ENCODE data around the gene ZNFX1. TPM values are rescaled to one million over a fixed set of nuclear protein-coding genes. Genes with fewer than 3 reads are reported as not detected.

Gene ZNFX1
- polyA plus RNA-seq, 2 of the 4 experiments (the other 2 are of a cell fraction): 6.0 to 11.5 TPM

DNA sequence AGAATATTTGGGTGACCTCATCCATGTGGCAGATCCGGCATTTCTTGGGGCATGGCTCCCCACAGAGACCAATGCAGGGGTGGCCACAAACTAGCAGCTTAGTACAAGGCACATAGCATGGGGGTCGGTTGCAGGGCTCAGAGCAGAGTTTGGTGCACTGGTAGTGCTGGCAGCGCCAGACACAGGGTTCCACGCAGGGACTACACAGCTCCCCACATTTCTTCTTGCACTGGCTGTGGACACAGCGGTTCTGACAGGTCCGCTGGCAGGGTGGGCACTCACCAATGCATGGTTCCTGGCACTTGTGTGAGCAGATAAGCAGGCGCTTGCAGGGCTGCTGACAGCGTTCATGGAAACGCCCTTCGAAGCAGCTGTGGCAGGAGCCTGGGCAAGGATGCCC, 29.6 kb downstream of the ZNFX1 start (continued):
- TF ChIP-seq ESRRA (IDR thresholded peaks at IDR 0.05; ENCODE audit: borderline replicate concordance, low read length): no peak

DNA sequence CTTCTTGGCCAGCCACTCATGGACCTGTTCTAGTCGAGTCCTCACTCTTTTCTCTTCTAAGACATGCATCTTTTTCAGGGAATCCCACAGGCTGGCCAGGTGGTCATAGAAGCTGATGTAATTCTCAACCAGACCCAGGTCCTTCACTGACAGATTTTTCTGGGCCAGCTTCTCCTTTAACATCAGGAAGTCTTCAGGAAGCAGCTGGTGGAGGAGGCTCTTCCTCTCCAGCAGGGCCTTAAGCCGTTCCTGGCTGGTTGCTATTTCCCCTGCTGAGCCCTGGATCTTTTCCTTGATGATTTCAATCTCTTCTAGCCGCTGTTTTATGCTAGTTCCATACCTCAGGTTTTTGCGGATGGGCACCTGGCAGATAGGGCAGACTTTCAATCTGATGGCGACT, 30.1 kb downstream of the ZNFX1 start:
- no peak overlapping the region for H3K4me3 ChIP-seq
- ChIA-PET POLR2A (interaction anchor here (0.7 to 2.3 kb wide), 2 partner anchors 10 to 73 kb away, joined by 3 to 6 read pairs; no protein-coding TSS in a partner anchor), CTCF (interaction anchor here (0.5 to 5.4 kb wide), 9 partner anchors 10 to 236 kb away, joined by 3 to 30 read pairs (median 9); no protein-coding TSS in a partner anchor)
- no peaks in the 10 kb centered on the region for H3K9me3 ChIP-seq
- H3K4me2 ChIP-seq: no peak overlapping the region
- no peak for ATAC-seq
- no peak overlapping the region for H3K27ac ChIP-seq
- DNase-seq (ENCODE audit: low read depth in 1 of 2, low spot score in 1 of 2): no peak
- no peak for TF ChIP-seq CHD4 (IDR thresholded peaks at IDR 0.05; ENCODE audit: borderline replicate concordance)
- TF ChIP-seq, protein P1, sequence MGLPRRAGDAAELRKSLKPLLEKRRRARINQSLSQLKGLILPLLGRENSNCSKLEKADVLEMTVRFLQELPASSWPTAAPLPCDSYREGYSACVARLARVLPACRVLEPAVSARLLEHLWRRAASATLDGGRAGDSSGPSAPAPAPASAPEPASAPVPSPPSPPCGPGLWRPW (IDR thresholded peaks at IDR 0.05): no peak
- 93% methylated on average over 5 of the region's 5 CpGs for WGBS (ENCODE audit: missing lambda C conversion rate)
- no peak for FAIRE-seq
- H3K4me1 ChIP-seq: no peaks in the 10 kb centered on the region

DNA sequence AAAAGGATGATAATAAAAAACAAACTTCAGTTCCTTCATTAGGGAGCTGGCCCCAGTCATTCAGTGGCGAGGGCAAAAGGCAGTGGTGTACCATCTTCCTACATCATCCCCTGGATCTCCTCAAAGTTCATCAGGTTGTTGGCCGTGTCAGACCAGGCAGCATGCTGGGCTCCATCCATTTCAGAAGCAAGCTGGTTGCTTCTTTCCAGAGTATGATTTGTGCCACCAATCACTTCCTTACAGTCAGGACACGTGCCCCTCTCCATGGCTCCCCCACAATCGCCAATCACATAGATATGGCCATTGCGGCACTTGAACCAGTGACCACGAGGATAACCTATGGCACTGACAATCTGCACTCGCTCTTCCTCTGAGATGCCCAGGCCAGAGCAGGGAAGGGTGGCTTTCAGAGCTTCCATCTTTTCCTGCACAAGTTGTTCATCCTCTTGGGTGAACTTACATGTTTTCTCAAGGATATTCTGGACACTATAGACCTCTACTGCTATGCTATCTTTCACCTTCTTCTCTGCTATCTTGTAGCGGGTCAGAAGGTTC, 30.6 kb downstream of the ZNFX1 start:
- CTCF ChIA-PET: interaction anchor here (0.9 to 5.4 kb wide), 14 partner anchors 10 to 362 kb away, joined by 3 to 30 read pairs (median 7); no protein-coding TSS in a partner anchor
- no peaks in the 10 kb centered on the region for H3K4me1 ChIP-seq
- TF ChIP-seq PHF8 (IDR thresholded peaks at IDR 0.05; ENCODE audit: borderline replicate concordance, low read depth) (no peak), SMC3 (IDR thresholded peaks at IDR 0.05) (no peak)
- no peaks in the 10 kb centered on the region for H3K9me3 ChIP-seq
- H3K4me2 ChIP-seq: no peak overlapping the region
- no peak for FAIRE-seq
- DNase-seq (ENCODE audit: low read depth in 1 of 2, low spot score in 1 of 2): no peak
- no peak for ATAC-seq
- H3K27ac ChIP-seq: no peak overlapping the region
- no peak overlapping the region for H3K4me3 ChIP-seq
- POLR2A ChIA-PET: interaction anchor here (0.7 to 2.3 kb wide), 2 partner anchors 10 to 74 kb away, joined by 3 to 6 read pairs; no protein-coding TSS in a partner anchor
- WGBS (ENCODE audit: missing lambda C conversion rate): 92% methylated on average over 8 of the region's 8 CpGs

DNA sequence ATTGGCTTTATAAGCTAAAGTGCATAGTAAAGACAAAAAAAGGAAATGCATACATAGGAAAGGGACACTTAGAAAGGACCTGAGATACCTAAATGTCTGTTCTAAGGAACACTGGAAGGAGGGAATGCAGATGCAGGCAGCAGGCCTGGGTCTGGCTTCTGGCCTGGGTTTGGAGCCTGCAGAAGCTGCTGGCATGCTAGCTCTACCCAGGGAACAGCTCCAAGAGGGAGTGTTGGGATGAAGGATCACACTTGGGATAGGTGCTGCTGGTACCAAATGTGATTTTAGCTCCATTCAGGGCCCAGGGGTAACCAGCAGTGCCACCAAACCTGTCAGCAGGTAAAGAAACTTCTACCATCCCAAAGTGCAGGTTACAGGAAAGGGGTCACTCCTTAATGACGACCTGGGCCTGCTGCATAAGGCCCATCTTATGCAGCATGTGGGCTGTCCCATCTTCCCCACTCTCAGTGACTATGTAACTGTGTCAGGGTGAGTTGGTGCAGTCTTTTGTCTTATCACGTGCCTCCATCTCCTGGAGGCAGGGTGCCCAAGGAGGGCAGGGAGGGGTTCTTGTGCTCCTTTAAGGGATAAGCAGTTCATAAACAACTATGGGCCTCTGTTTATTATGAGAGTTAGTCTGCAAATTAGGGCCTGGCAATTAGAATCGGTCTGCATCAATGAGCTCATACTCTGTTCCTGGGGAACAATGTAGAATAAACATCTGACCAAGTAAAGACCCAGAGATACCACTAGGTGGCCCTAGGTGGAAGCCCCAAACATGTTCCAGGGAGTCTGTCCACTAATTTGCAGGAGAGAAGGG, 31.7 kb downstream of the ZNFX1 start:
- FAIRE-seq: no peak
- H3K4me1 ChIP-seq: no peaks in the 10 kb centered on the region
- no peak overlapping the region for H3K4me2 ChIP-seq
- DNase-seq (ENCODE audit: low read depth in 1 of 2, low spot score in 1 of 2): peak; percentile 53 to 73
- TF ChIP-seq RFX5 (IDR thresholded peaks at IDR 0.05) (no peak), HEYL (CRISPR knock-in tag; IDR thresholded peaks at IDR 0.05) (no peak), ESRRA (IDR thresholded peaks at IDR 0.05; ENCODE audit: borderline replicate concordance, low read length) (no peak), NFE2L2 (conservative IDR thresholded peaks at IDR 0.05; ENCODE audit: low read length) (no peak), JUN (IDR thresholded peaks at IDR 0.05) (0 out of 5 replicates have a peak, but pooled peaks of 1 of the 2 experiments have one; percentile 33), RAD21 (conservative IDR thresholded peaks at IDR 0.05 in 1 of 2, IDR thresholded peaks at IDR 0.05 in 1 of 2) (peak; percentile 27 to 47; a peak in 3 of 5 replicates), EHMT2 (IDR thresholded peaks at IDR 0.05; ENCODE audit: low read depth) (no peak), MYC (IDR thresholded peaks at IDR 0.05; ENCODE audit: borderline replicate concordance, low read length) (no peak), POLR2AphosphoS2 (conservative IDR thresholded peaks at IDR 0.05; ENCODE audit: low read length) (peak; percentile 71; the same call in 1 of the 2 replicates), CEBPB (IDR thresholded peaks at IDR 0.05) (no peak), TP53 (CRISPR knock-in tag; IDR thresholded peaks at IDR 0.05) (no peak)
- TF ChIP-seq, protein P2, sequence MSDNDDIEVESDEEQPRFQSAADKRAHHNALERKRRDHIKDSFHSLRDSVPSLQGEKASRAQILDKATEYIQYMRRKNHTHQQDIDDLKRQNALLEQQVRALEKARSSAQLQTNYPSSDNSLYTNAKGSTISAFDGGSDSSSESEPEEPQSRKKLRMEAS (IDR thresholded peaks at IDR 0.05): no peak
- TF ChIP-seq, protein P1 (IDR thresholded peaks at IDR 0.05): no peak
- TF ChIP-seq, protein P3, sequence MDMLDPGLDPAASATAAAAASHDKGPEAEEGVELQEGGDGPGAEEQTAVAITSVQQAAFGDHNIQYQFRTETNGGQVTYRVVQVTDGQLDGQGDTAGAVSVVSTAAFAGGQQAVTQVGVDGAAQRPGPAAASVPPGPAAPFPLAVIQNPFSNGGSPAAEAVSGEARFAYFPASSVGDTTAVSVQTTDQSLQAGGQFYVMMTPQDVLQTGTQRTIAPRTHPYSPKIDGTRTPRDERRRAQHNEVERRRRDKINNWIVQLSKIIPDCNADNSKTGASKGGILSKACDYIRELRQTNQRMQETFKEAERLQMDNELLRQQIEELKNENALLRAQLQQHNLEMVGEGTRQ (IDR thresholded peaks at IDR 0.05): no peak
- TF ChIP-seq, protein P4, sequence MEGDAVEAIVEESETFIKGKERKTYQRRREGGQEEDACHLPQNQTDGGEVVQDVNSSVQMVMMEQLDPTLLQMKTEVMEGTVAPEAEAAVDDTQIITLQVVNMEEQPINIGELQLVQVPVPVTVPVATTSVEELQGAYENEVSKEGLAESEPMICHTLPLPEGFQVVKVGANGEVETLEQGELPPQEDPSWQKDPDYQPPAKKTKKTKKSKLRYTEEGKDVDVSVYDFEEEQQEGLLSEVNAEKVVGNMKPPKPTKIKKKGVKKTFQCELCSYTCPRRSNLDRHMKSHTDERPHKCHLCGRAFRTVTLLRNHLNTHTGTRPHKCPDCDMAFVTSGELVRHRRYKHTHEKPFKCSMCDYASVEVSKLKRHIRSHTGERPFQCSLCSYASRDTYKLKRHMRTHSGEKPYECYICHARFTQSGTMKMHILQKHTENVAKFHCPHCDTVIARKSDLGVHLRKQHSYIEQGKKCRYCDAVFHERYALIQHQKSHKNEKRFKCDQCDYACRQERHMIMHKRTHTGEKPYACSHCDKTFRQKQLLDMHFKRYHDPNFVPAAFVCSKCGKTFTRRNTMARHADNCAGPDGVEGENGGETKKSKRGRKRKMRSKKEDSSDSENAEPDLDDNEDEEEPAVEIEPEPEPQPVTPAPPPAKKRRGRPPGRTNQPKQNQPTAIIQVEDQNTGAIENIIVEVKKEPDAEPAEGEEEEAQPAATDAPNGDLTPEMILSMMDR (IDR thresholded peaks at IDR 0.05): peak; percentile 59
- no peak overlapping the region for H3K27ac ChIP-seq
- H3K9me3 ChIP-seq: no peaks in the 10 kb centered on the region
- POLR2A ChIA-PET: interaction anchor here (1.0 to 2.3 kb wide), 3 partner anchors 9 to 57 kb away, joined by 3 to 6 read pairs (median 3); no protein-coding TSS in a partner anchor
- no peak overlapping the region for H3K4me3 ChIP-seq
- CTCF ChIA-PET: interaction anchor here (0.9 to 5.4 kb wide), 23 partner anchors 8 to 364 kb away, joined by 3 to 30 read pairs (median 6); no protein-coding TSS in a partner anchor
- WGBS (ENCODE audit: missing lambda C conversion rate): 41% methylated on average over 3 of the region's 3 CpGs
- peak; percentile 80 to 88 for ATAC-seq
